ENCODE results near the gene HSPB6.

Gene HSPB6

DNA sequence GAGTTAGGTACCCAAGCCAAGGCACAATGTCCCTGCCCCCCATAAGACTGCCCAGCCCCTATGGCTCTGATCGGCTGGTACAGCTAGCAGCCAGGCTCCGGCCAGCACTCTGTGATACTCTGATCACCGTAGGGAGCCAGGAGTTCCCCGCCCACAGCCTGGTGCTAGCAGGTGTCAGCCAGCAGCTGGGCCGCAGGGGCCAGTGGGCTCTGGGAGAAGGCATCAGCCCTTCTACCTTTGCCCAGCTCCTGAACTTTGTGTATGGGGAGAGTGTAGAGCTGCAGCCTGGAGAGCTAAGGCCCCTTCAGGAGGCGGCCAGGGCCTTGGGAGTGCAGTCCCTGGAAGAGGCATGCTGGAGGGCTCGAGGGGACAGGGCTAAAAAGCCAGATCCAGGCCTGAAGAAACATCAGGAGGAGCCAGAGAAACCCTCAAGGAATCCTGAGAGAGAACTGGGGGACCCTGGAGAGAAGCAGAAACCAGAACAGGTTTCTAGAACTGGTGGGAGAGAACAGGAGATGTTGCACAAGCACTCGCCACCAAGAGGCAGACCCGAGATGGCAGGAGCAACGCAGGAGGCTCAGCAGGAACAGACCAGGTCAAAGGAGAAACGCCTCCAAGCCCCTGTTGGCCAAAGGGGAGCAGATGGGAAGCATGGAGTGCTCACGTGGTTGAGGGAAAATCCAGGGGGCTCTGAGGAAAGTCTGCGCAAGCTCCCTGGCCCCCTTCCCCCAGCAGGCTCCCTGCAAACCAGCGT, 42.1 kb downstream of the HSPB6 start:
- DNase-seq (ENCODE audit: low read depth), result no peak

DNA sequence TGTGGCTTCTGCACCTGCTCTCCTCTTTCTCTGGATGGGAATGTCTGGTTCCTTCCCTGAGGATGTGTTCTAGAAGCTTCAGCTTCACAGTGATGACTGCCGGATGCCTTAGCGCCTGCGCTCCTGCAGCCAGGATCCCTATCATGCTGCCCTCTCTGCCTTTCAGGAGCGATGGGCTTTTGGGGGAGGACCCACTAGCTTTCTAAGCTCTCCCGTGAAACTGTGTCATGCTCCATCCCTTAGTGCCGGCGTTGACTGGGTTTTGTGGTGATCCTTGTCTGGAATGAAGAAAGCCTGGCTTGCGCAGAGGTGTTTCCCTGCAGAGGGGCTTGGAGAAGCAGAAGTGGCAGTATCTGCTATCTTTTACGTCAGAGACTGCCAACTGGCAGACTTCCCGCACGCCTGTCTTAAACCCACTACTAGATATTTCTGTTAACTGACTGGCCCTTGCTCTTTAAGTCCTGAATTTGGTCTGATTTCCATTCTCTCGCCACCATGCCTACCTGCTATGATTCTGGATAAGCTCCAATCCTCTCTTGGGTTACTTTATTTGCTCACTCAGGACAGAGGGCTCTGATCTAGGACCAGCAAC, 42.8 kb downstream of the HSPB6 start:
- DNase-seq (ENCODE audit: low read depth), result no peak

DNA sequence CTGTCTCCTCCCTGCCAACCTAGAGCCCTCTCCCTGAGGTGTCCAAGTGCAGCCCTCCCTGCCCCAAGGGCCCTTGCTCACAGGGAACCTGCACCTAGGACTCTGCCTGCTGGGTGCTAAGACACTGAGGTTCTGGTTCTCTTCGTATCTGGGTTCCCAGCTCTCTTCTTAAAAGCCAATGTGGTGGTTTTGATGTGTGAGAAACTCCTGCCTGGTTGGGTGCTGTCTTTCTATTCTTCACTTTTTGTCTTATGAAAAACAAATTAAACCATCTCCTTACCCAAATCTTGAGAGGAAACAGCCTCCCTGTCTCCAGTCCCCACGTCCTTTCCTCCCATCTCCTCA, 43.4 kb downstream of the HSPB6 start:
- DNase-seq (ENCODE audit: low read depth), result no peak

DNA sequence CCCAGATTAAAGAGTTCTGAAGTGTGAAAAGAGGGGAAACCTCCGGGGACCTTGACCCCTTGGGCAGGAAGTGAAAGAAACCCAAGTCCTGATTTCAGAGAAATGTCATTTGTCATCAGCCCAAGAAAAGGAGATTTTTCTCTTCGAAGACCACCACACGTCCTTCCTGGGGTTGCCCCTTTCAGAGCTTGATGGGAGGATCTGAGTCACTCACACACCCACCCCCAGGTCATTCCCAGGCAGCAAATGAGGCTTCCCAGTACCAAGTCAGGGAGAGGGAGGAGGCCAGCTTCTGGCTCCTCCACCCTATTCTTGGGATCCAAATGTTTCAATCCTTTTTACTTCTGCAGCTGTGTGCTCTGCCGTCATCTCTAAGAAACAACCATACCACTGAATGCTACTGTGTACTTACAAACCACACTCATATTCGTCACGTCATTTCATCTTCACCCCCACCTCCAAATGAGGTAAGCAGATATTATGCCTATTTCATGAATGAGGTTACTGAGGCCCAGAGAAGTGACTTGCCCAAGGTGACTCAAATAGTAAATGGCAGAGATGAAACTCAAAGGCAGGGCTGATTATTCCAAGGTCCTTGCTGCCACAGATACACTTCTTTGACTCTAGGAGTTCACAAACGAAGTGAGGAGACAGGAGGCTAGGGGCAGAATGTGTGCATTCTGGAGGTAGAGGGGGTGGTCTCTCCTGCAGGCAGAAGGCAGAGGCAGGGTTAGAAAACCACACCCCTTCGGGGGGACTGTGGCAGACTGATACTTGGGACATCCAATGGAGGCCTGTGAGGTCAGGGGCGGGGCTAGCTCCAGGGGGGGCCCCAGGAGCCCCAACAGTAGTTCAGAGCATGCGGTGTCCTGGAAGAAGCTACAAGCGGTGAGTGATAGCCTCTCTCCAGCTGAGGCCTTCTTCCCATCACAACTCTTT, 44.0 kb downstream of the HSPB6 start:
- peak; percentile 74 for DNase-seq (ENCODE audit: low read depth)

DNA sequence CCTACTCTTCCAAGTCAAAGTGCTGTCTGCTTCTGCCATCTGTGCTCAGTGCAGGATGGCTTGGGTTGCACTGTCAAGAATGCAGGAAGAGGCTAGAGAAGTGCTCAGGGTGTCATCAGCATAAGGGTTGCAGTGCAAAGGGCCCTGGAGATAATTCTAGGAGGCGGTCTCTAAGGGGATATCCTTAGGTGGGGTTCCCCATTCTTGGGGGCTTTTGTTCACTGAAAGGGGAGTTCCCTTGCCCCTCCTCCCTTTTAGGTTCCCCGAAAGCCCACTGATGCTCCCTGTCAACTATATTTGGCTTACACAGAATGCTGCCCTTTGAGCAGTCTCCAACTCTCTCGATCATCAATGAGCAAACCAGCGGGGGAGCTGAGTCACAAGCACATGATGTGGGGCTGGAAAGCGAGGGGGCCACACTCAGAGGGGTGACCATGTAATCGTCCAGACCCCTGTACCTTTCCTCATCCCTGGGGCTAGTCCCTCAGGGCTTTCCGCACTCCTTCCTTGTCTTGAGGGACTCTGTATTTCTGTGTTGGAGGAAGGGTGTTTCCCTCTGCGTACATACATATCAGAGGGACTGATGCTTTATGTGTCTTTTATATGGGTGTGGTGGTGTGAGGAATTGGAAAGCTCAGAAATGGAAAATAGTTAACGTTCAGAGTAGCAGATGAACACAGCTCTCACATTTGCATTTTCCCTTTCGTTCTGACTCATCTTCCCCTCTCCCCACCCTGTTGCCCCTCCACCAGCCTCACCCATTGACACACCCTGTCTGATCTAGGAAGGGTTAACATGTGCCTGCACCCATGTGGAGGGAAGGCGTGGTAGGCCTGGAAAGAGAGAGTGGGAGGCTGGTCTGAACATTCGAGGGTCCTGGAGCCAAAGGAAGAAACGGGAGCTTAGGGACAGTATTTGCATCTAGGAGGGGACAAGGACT, 45.8 kb downstream of the HSPB6 start:
- DNase-seq (ENCODE audit: low read depth), result peak; percentile 64

DNA sequence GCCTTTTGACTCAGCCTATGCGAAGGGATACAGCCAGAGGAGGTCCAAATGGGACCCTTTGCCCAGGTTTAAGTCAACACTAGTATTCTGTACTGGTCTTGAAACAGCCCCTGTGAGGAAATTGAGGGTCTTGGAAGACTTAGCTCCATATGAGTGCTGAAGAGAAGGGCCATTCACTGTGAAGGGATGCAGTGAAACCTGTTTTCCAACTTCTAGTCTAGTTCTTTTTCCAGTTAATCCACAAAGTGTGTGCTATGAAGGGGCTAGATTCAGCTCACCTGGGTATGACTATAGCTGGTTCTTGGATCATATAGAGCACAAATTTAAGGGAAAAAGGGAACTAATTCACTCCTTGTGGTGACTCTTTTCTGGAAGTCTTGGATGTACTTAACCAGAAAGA, 48.4 kb downstream of the HSPB6 start:
- no peak for DNase-seq (ENCODE audit: low read depth)

All from activated T-cell treated with anti-CD3 and anti-CD28 coated beads for 24 hours (primary cell).